GM23338 (cell line): ENCODE data around the gene ADGRG1.

Experiments used
- CREB1 ChIP-seq: fragments of 250-450 bp; sonication (Bioruptor Pico); IDR thresholded peaks from 2 replicates; pipeline ENCODE4 v1.5.0; 2020; ENCODE audit warnings: low read depth, mild to moderate bottlenecking, moderate library complexity
- CTCF ChIP-seq, 2 experiments: fragments of 200-600 bp in 1 of 2; sonication (generic) in 1 of 2; conservative IDR thresholded peaks; 2 replicates each; pipeline versions ENCODE4 v1.5.1 to v1.6.1; 2016 to 2017; ENCODE audit warnings: antibody characterized with exemption in 2 of 2, low read depth in 2 of 2, mild to moderate bottlenecking in 2 of 2, moderate library complexity in 1 of 2
- EZH2 ChIP-seq: fragments of 200-600 bp; sonication (generic); IDR thresholded peaks from one replicate; pipeline ENCODE4 v1.8.0; 2017; ENCODE audit warnings: antibody characterized with exemption, mild to moderate bottlenecking, low read depth; ENCODE audit not compliant: unreplicated experiment
- EZH2phosphoT487 ChIP-seq: fragments of 200-600 bp; sonication (generic); IDR thresholded peaks from one replicate; pipeline ENCODE4 v1.8.1; 2018; ENCODE audit warnings: antibody characterized with exemption; ENCODE audit not compliant: unreplicated experiment
- JUNB ChIP-seq: IDR thresholded peaks from one replicate; pipeline ENCODE4 v1.6.1; 2016; ENCODE audit warnings: antibody characterized with exemption; ENCODE audit not compliant: unreplicated experiment
- POLR2AphosphoS5 ChIP-seq: IDR thresholded peaks from 2 replicates; pipeline ENCODE4 v1.6.1; 2016; ENCODE audit warnings: antibody characterized with exemption, low read depth
- STAT1 ChIP-seq: IDR thresholded peaks from one replicate; pipeline ENCODE4 v1.6.1; 2016; ENCODE audit warnings: antibody characterized with exemption; ENCODE audit not compliant: unreplicated experiment
- ZNF331 ChIP-seq: fragments of 250-450 bp; sonication (Bioruptor Pico); IDR thresholded peaks from 2 replicates; pipeline ENCODE4 v1.5.0; 2020; ENCODE audit warnings: low read depth, mild to moderate bottlenecking, moderate library complexity
- ZNF462 ChIP-seq: fragments of 250-450 bp; sonication (Bioruptor Pico); IDR thresholded peaks from 2 replicates; pipeline ENCODE4 v1.5.0; 2020; ENCODE audit warnings: mild to moderate bottlenecking, moderate library complexity

- TF ChIP-seq CTCF (conservative IDR thresholded peaks at IDR 0.05; ENCODE audit: low read depth in 2 of 2) (no peak), EZH2 (no peak), EZH2phosphoT487 (no peak), STAT1 (no peak), CREB1 (CRISPR knock-in tag) (no peak), POLR2AphosphoS5 (no peak), ZNF462 (no peak), JUNB (no peak), ZNF331 (CRISPR knock-in tag) (no peak)
These were observed 71.1 kb downstream of the ADGRG1 start for GRCh38 chr16:57699481-57699880.
